Measurements from ENCODE around the gene UBE3D. TPM values are rescaled to one million over a fixed set of nuclear protein-coding genes. Genes with fewer than 3 reads are reported as not detected.
"Not testable (repeated sequence)": the region's sequence is repeated elsewhere in the genome, so short reads cannot be mapped to it uniquely, and the experiment has no call there.

The UBE3D gene
- total RNA-seq, 4 donors from 2014 or later, result 5.3 to 12.4 (median 8.4) TPM

GRCh38 chr6:82863781-82864180 is 201.9 kb downstream of the UBE3D start:
- Histone ChIP-seq H3K9me3 (no peaks in the 10 kb centered on the region), H3K27me3 (no peaks in the 10 kb centered on the region), H3K36me3 (no peaks in the 10 kb centered on the region), H3K4me3 (no peak overlapping the region), H3K27ac (no peak overlapping the region), H3K4me1 (no peaks in the 10 kb centered on the region)
- intact Hi-C loops (cut with DNase I), result no loop called here
- no peak for DNase-seq
- TF ChIP-seq CTCF (IDR thresholded peaks at IDR 0.05), result no peak
- no peak for TF ChIP-seq POLR2A (IDR thresholded peaks at IDR 0.05)

- intact Hi-C loops (cut with DNase I), result no loop called here
- Histone ChIP-seq H3K4me1 (no peaks in the 10 kb centered on the region), H3K36me3 (no peaks in the 10 kb centered on the region), H3K9me3 (no peaks in the 10 kb centered on the region), H3K27me3 (no peaks in the 10 kb centered on the region), H3K4me3 (no peak overlapping the region), H3K27ac (no peak overlapping the region)
- TF ChIP-seq CTCF (IDR thresholded peaks at IDR 0.05), result no peak
- no peak for TF ChIP-seq POLR2A (IDR thresholded peaks at IDR 0.05)
- DNase-seq, result no peak
- 14 to 36% methylated on average over 1 of the region's 1 CpG for WGBS, 2 donors
Observed at GRCh38 chr6:82862543-82862942, 203.1 kb downstream of the UBE3D start.

GRCh38 chr6:82861121-82861520 is 204.5 kb downstream of the UBE3D start:
- no peak for DNase-seq
- intact Hi-C loops (cut with DNase I), result no loop called here
- H3K9me3 ChIP-seq, result no peaks in the 10 kb centered on the region
- TF ChIP-seq CTCF (IDR thresholded peaks at IDR 0.05) (no peak), POLR2A (IDR thresholded peaks at IDR 0.05) (no peak)
- H3K4me3 ChIP-seq, result no peak overlapping the region
- WGBS, 2 donors, result 44 to 60% methylated on average over 1 of the region's 1 CpG
- H3K36me3 ChIP-seq, result no peaks in the 10 kb centered on the region
- H3K4me1 ChIP-seq, result no peaks in the 10 kb centered on the region
- no peaks in the 10 kb centered on the region for H3K27me3 ChIP-seq
- H3K27ac ChIP-seq, result no peak overlapping the region

- H3K4me1 ChIP-seq; DNase-seq; H3K9me3 ChIP-seq; H3K27ac ChIP-seq; H3K27me3 ChIP-seq; intact Hi-C loops (cut with DNase I); H3K36me3 ChIP-seq; H3K4me3 ChIP-seq: not testable (repeated sequence)
- 73 to 97% methylated on average over 4 to 5 of the region's 5 CpGs for WGBS, 2 donors
Observed at GRCh38 chr6:82856077-82856476, 209.6 kb downstream of the UBE3D start.

- H3K36me3 ChIP-seq; H3K27me3 ChIP-seq; DNase-seq; H3K9me3 ChIP-seq; H3K4me1 ChIP-seq; H3K27ac ChIP-seq; H3K4me3 ChIP-seq; intact Hi-C loops (cut with DNase I): not testable (repeated sequence)
- WGBS, 2 donors, result 74 to 75% methylated on average over 3 of the region's 3 CpGs
Observed at GRCh38 chr6:82852904-82853303, 212.7 kb downstream of the UBE3D start.

GRCh38 chr6:82843291-82843885 is 222.3 kb downstream of the UBE3D start:
- TF ChIP-seq POLR2A (IDR thresholded peaks at IDR 0.05) (no peak), CTCF (IDR thresholded peaks at IDR 0.05) (no peak)
- no peak overlapping the region for H3K27ac ChIP-seq
- no peak for DNase-seq
- no peaks in the 10 kb centered on the region for H3K4me1 ChIP-seq
- intact Hi-C loops (cut with DNase I), result no loop called here
- H3K27me3 ChIP-seq, result no peaks in the 10 kb centered on the region
- no peak overlapping the region for H3K4me3 ChIP-seq
- no peaks in the 10 kb centered on the region for H3K9me3 ChIP-seq
- H3K36me3 ChIP-seq, result no peaks in the 10 kb centered on the region
